Left ventricle myocardium inferior (tissue), 1 donor: Measurements from ENCODE around the gene DHX16. TPM values are rescaled to one million over a fixed set of nuclear protein-coding genes. Genes with fewer than 3 reads are reported as not detected.

Experiments used
- DNase-seq: peaks from one replicate; pipeline ENCODE4 v3.0.0-alpha.2; 2020
- H3K27ac ChIP-seq: fragments of 200-600 bp; replicated peaks from 2 replicates; pipeline ENCODE4 v1.8.0; 2021
- H3K27me3 ChIP-seq: fragments of 200-600 bp; 2 replicates; pipeline ENCODE4 v1.8.0; 2021; ENCODE audit warnings: low read depth
- H3K36me3 ChIP-seq: fragments of 200-600 bp; 2 replicates; pipeline ENCODE4 v1.8.0; 2021
- H3K4me1 ChIP-seq: fragments of 200-600 bp; 2 replicates; pipeline ENCODE4 v1.8.0; 2021
- H3K4me3 ChIP-seq: fragments of 200-600 bp; 2 replicates; pipeline ENCODE4 v1.8.0; 2021; ENCODE audit warnings: mild to moderate bottlenecking, moderate library complexity
- H3K9me3 ChIP-seq: fragments of 200-600 bp; replicated peaks from 2 replicates; pipeline ENCODE4 v1.8.0; 2021
- intact Hi-C: fragments of 100-400 bp; cut with micrococcal nuclease; formaldehyde crosslinking; loops from one replicate; pipeline ENCODE4 v1.11.0; 2022
- total RNA-seq: library from RNA; stranded (reverse); fragmentation: NEBNext Ultra II Directional; extraction: Animal tissue kit (Norgen Biotek cat#: 25700); gene quantifications from one replicate; pipeline ENCODE4 v1.2.1, GENCODE V29; 2021
- TF ChIP-seq, protein P1 (sequence below): fragments of 200-600 bp; IDR thresholded peaks from 2 replicates; pipeline ENCODE4 v1.8.0; 2021; ENCODE audit warnings: antibody characterized with exemption, mild to moderate bottlenecking, borderline replicate concordance
- donor health status: DM: no; HTN: yes; CAD: no; lungs with severe emphysema.

Gene DHX16
- total RNA-seq, 1 donor from 2014 or later, result 22.1 TPM

DNA sequence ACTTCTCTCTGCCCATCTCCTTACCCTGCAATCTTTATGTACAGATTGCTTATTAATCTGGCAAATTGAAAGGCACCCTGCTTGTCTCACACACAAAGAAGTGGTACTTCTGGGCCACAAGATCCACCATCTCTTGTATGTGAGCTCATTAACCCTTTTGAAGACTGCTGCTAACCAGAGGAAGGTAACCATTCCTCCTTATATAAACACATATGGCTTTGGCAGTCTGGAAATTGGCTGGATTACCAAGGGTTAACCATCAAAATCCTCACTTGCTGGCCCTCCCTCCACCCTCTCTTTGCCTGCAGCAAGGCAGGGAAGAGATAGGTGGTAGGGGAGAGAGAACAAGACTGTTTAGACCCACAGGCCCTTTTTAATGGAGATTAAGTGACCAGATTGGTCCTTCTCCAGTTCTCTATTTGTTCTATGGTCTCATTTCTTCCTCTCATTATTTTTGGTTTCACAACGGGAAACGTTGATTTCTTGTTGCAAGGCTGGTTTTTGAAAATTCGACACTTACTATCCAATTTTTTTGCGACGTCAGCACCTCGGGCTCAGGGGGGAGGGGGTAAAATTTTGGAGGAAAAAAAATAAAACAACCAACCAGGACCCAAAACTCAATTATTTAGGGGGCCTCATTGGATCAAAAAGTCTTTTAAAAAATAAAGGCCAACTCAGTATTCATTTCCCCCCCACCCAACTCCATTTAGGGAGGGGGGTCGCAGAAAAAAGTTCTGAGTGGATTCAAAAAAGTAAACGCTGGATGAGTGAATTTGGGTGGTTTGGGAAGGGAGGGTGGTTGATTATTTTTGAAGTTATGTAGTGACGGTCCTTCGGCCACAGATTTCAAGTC is 56.6 kb downstream of the DHX16 start:
- DNase-seq, result no peak
- peaks cover 72% of the 10 kb centered on the region for H3K4me1 ChIP-seq

DNA sequence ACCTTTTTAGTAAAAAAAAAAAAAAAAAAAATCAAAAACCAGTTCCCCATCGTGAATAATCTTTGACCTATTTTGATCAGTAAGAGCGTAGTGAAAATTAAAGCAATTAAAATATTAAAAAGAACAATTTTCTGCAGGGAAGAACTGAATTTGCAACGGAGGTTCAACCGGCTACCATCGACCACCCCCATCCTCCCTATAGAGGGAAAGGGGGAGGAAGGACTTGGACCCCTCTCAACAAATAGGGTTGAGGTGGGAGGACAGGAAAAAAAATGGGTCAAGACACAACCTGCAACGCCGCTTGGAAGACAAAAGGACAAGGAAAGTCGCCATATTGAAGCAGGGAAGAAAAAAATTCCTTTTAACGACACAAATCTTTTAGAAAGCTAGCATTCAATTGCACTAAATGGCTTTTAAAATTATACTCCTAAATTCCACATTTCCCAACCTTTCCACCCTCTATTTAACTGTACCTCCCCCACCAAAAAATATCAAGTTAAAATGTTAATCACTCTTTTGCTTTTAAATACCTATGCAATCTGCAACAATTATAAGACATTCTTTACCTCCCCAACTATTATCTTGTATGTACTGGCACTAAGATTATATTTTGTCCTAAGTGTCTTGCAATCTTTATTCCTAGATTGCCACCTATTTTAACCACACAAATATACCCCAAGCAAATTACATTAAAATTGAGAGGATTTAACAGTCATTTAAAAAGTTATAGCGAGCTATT is 57.4 kb downstream of the DHX16 start:
- TF ChIP-seq, protein P1, sequence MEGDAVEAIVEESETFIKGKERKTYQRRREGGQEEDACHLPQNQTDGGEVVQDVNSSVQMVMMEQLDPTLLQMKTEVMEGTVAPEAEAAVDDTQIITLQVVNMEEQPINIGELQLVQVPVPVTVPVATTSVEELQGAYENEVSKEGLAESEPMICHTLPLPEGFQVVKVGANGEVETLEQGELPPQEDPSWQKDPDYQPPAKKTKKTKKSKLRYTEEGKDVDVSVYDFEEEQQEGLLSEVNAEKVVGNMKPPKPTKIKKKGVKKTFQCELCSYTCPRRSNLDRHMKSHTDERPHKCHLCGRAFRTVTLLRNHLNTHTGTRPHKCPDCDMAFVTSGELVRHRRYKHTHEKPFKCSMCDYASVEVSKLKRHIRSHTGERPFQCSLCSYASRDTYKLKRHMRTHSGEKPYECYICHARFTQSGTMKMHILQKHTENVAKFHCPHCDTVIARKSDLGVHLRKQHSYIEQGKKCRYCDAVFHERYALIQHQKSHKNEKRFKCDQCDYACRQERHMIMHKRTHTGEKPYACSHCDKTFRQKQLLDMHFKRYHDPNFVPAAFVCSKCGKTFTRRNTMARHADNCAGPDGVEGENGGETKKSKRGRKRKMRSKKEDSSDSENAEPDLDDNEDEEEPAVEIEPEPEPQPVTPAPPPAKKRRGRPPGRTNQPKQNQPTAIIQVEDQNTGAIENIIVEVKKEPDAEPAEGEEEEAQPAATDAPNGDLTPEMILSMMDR, result no peak

More for the DNA sequence above, 56.6 kb downstream of the DHX16 start:
- H3K27ac ChIP-seq, result peak overlapping the region; percentile 94
- TF ChIP-seq, protein P1, result no peak
- H3K27me3 ChIP-seq, result no peaks in the 10 kb centered on the region
- intact Hi-C loops, result no loop called here
- H3K4me3 ChIP-seq, result peak overlapping the region; percentile 94
- H3K36me3 ChIP-seq, result peaks cover 35% of the 10 kb centered on the region
- H3K9me3 ChIP-seq, result no peaks in the 10 kb centered on the region

DNA sequence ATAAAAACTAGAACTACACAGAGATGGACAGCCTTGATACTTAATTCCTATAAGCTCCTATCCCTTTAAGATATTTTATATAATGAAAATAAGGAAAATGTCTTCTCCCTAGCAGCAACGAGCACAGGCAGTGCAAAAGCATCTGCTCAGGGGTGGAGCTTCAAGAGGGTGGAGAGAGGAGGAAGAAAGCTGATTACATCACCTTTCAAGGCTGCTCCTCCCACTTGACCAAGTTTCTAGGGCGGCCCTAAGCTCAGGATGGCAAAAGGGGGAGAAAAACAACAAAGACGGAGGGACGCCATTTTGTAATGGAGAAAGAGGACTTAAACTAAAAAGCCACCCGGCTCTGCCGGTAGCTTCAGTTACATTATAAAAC is 58.0 kb downstream of the DHX16 start:
- peak; percentile 71 for DNase-seq
- TF ChIP-seq, protein P1, result no peak
- Histone ChIP-seq H3K4me3 (peak overlapping the region; percentile 94), H3K4me1 (peaks cover 85% of the 10 kb centered on the region), H3K9me3 (no peaks in the 10 kb centered on the region), H3K27me3 (no peaks in the 10 kb centered on the region), H3K27ac (peak overlapping the region; percentile 94), H3K36me3 (peaks cover 22% of the 10 kb centered on the region)
- intact Hi-C loops, result no loop called here

More for the DNA sequence above, 57.4 kb downstream of the DHX16 start:
- intact Hi-C loops, result no loop called here
- H3K4me1 ChIP-seq, result peaks cover 80% of the 10 kb centered on the region
- H3K9me3 ChIP-seq, result no peaks in the 10 kb centered on the region
- H3K27me3 ChIP-seq, result no peaks in the 10 kb centered on the region
- peaks cover 27% of the 10 kb centered on the region for H3K36me3 ChIP-seq
- no peak for DNase-seq
- peak overlapping the region; percentile 94 for H3K27ac ChIP-seq
- H3K4me3 ChIP-seq, result peak overlapping the region; percentile 94

DNA sequence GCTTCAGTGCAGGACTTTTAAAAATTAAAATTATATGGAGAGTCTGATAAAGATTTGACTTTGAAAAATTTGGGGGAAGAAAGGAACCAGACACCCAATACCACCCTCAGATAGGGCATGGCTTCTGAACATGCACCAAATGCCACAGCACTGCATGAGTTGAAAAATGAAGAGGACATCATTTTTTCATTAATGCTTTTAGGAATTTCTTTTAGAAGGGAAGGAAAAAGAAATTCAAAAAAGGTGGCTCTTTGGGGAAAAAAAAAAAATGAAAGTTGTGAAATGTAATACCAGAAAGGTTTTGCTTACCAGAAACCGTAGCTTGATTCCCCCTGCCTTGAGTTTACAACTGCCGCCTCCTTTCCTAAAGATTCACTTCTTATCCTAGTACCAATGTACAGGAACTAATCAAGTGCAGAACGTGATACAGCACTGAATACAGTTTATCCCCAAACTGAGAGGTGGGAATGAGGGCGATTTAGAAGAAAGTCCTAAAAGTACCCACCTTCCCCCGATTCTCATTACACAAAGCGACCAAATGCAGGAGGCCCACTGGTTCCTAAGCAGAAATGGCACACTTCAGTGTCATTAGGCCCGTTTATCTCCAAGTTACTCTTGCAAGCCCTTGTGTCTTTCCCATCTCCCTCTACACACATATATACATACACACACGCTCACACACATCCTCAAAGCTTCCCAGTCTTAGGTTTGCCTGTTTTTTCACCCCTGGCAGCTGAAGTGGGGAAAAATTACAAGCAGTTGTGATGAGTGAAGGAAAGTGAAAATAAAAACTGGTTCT is 58.6 kb downstream of the DHX16 start:
- Histone ChIP-seq H3K4me3 (peak overlapping the region; percentile 94), H3K27me3 (no peaks in the 10 kb centered on the region), H3K9me3 (no peaks in the 10 kb centered on the region), H3K27ac (peak overlapping the region; percentile 94), H3K4me1 (peaks cover 86% of the 10 kb centered on the region), H3K36me3 (peaks cover 20% of the 10 kb centered on the region)
- intact Hi-C loops, result no loop called here
- TF ChIP-seq, protein P1, result no peak
- DNase-seq, result no peak
